ENCODE data around the gene MBNL1.

The MBNL1 gene

DNA sequence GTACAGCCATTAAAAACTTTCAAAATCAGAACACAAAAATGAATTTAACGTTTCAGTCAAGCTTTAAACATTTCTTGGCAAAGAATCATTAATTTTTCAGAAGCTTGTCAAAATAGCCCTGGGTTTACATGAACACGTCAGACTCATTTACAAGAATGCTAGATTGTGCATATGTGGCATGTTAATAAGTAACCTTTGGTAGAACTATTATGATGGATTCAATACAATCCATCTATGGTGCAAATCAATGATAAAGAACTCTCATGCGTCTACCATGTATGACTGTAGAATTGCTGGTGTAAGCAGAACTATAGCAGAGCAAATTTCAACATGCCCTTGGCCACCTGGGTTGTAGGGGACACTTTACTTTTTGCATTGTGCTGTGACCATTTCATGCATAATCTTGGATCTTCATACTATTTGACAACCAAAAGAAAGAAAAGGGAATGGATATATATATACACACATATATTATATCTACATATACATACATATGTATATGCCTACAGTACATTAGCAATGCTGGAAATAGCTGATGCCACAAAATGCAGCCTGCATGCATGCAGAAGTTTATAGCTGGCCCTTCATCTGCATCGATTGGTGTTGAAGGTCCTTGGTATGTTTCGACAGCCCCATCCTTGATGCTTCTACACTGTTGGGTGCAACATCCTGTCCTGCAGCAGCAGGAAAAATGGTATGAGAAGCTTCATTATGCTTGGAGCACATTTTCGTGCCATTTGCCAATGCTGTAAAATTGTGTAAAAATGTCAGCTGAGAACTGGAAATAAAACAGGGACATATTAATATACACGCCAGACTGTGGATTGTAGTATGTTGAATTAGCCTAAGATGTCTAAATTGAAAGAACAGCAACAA is 189.0 kb downstream of the MBNL1 start:
- DNase-seq = no peak

DNA sequence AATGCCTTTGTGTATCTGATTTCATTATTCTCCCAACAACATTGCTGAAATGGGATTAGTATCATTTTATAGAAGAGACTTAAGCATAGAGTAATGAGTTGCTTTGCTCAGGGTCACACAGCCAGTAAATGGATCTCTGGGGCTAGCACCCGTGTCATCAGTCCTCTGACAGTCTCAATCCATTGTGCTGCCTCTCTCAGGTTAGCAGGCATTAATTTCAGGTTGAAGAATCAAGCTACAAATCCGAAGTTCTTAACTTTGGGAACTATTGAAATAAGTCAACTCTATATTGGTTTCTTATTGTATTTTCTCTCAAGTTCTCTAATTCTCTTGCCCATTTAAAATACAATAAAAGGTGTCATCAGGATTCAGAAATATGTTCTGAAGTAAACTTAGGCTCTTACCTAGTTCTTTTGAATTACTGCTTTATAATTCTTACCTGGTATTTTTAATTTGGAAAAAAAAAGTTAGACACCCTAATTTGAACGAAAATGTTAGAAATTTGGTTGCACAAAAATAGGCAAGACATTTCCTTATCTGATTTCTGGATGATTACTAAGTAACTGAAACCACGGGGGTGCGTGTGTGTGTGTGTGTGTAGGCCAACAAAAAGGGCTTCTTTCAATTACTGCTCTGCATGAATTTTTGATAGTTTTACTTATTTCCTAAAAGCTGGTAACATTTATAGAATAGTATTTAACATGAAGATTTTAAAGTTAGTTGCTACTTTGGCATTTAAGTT is 189.8 kb downstream of the MBNL1 start:
- DNase-seq = no peak

- DNase-seq = no peak
Measured at GRCh38 chr3:152459118-152459515, 190.4 kb downstream of the MBNL1 start.

GRCh38 chr3:152459572-152459971 is 190.8 kb downstream of the MBNL1 start:
- no peak for DNase-seq

DNA sequence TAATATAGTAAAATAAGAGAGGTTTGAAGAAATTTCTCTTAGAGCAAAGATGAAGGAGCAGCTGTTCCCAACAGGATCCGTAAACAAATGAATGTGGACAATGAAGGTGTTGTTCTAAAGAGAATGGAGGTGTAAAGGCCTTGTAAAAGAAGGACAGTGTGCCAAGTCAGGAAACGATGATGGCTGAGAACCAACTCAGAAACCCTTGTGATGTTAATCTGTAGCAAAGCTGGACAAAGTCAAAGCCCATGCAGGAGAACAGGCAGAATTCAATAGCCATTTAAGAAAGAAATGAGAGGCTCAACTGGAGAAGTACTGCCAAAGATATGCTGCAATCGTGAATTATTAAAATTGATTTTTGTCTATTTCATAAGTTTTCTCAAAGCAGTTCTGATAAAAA is 192.2 kb downstream of the MBNL1 start:
- no peak for DNase-seq

- no peak for DNase-seq
Measured at GRCh38 chr3:152461460-152461859, 192.7 kb downstream of the MBNL1 start.

DNA sequence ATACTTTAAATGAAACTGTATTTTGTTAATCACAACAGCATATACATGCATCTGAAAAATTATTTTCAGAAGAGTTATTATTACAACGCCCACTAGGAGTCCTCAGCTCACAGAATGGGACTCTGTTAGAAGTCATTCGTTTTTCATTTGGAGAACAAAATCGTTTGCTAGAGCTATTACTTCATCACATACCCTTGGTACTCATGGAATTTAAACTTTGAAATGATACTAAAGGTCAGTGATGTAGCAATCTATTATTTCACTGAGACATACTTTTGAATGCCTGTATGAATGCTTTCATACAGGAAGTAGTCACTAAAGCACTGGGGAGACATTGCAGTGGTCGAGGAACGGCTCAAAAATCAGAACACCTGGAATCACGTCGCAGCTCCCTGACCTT is 198.1 kb downstream of the MBNL1 start:
- no peak for DNase-seq

DNA sequence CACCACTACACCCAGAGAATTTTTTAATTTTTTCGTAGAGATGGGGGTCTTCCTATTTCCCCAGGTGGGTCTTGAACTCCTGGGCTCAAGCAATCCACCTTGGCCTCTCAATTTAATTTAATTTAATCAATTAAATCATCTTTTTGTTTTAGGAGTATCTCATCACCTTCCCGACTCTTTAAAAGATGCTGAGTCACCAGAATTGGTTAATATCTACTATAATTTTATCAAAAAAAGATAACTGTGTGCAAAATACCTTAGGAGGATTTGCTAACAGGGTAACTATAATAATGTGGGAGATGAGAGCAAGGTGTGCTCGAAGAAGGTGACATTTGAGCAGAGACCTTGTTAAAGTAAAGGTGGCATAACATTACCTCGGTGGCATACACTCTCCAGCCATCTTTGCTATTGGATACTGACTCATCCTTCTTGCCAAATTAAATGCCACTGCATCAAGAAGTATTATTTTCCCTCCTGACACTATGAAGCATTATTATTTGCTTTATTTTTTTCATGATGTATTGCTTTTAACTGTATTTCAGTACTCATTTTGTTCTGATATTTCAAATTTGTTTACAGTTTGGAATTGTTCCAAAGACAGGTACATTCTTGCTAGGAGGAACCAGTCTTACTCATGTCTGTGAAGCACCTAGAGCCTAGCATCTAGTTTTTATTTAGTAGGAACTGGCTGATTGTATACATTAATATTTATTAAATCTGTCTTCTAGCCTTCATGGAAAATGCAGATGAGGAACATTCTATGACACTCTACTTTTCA is 200.7 kb downstream of the MBNL1 start:
- DNase-seq = no peak

- DNase-seq = no peak
Measured at GRCh38 chr3:152470095-152470494, 201.4 kb downstream of the MBNL1 start.

DNA sequence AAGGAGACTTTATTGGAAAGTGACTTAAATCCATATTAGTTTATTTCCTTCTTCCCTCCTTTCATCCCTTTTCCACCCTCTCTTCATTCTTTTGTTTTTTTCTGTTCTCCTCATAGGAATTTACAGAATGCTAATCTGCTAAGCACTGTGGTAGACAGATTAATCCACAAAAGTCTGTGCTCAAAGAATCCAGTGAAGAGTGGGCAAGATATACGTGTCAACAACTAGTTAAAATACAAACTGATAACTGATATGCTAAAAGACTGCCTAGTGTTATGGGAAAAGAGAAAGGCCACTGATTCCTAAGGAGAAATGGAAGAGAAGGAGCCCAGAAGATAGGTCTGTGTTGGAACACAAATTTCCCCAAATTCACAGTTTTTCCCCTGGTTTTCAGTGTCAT is 202.2 kb downstream of the MBNL1 start:
- DNase-seq = no peak

DNA sequence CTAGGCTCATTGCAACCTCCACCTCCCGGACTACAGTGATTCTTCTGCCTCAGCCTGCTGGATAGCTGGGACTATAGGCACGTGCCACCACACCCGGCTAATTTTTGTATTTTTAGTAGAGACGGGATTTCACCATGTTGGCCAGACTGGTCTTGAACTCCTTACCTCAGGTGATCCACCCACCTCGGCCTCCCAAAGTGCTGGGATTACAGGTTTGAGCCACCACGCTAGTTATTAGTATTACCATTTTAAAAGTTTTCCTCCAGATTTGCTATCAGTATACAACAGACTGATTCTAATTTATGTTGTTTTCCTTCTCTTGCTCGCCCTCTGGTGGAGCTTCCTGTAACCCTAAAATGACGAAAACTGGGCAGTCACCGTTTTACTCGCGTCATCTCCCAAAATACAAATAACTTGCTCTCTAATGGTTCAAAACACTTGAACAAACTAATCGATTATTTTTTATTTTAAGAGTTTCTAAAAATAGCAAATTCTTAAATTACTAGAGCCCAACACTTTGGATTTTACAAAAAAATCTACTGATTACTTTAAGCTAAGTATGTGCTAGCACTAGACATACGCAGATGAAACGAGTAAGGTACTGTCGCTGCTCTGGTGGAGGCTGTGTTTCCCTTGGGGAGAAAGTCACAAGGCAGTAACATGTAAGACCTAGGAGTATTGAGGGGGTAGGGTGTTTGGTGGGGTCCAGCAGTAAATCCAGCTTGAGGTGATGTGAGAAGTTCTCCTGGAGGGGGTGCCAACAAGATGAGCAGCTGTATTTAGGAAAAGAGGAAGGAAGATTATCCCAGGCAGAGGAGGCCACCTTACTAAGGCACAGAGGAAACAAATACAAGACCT is 203.3 kb downstream of the MBNL1 start:
- no peak for DNase-seq

GRCh38 chr3:152472672-152472954 is 203.9 kb downstream of the MBNL1 start:
- DNase-seq = no peak

GRCh38 chr3:152474585-152474984 is 205.9 kb downstream of the MBNL1 start:
- no peak for DNase-seq

- DNase-seq = no peak
Measured at GRCh38 chr3:152477422-152477821, 208.7 kb downstream of the MBNL1 start.

- no peak for DNase-seq
Measured at GRCh38 chr3:152480282-152480953, 211.7 kb downstream of the MBNL1 start.

GRCh38 chr3:152486364-152486763 is 217.6 kb downstream of the MBNL1 start:
- DNase-seq = no peak

- no peak for DNase-seq
Measured at GRCh38 chr3:152488449-152488848, 219.7 kb downstream of the MBNL1 start.

DNA sequence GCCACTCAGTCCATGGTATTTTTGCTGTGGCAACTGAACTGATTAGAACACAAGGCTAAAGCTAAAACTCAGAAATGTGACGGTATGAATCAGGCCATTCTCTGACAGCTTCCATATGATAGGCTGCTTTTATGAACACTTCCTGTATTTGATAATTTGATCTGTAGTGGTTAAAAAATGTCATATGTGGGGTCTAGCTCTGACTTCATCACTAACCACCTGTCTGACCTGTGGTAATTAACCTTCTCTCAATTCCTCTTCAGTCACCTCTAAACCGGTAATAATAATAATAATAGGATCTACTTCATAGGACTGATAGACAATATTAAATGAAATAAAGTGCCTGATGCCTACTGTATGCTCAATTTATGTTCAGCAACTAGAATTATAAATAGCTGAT is 223.2 kb downstream of the MBNL1 start:
- no peak for DNase-seq

GRCh38 chr3:152496286-152496685 is 227.6 kb downstream of the MBNL1 start:
- no peak for DNase-seq

- DNase-seq = no peak
Measured at GRCh38 chr3:152496716-152497115, 228.0 kb downstream of the MBNL1 start.

DNA sequence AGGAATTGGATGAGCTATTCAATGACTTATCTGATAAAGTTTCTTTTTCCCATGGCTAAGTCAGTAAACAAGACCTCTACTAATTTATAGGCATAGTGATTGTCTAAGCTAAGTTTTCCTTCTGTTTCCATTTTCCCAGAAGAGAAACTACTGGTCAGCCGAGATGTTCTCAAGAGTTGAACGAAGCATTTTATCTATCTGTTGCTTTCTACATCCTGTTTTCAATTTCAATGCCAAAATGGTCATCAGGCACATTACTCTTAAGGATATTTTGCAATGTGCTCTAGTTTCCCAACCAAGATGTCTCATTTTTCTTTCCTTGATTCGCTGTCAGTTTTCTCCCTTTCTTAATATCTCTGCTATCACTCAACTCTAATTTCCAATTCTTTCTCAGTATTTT is 228.7 kb downstream of the MBNL1 start:
- no peak for DNase-seq

GRCh38 chr3:152497890-152498289 is 229.2 kb downstream of the MBNL1 start:
- DNase-seq = no peak
